HG03045 (cell line): ENCODE measurements around the gene HADH.
"Not testable (repeated sequence)": the region's sequence is repeated elsewhere in the genome, so short reads cannot be mapped to it uniquely, and the experiment has no call there.

Experiments
- ATAC-seq: cut with Tn5 transposase; IDR thresholded peaks from one replicate; pipeline ENCODE4 v1.9.1; 2021; ENCODE audit warnings: mild to moderate bottlenecking, moderate library complexity; ENCODE audit not compliant: unreplicated experiment

Gene HADH

GRCh38 chr4:107989537-107990386, at the start of gene HADH:
Gene HADH, plus strand, starts transcription at chr4:107989889. Its CDS starts 44 bp downstream, at chr4:107989933.
- peak; percentile 98 for ATAC-seq

GRCh38 chr4:107945809-107946208, 43.9 kb upstream of the HADH start:
- ATAC-seq, result no peak

- ATAC-seq, result no peak
Measured at GRCh38 chr4:107950746-107951540, 38.7 kb upstream of the HADH start.

GRCh38 chr4:107951551-107951950, 38.1 kb upstream of the HADH start:
- no peak for ATAC-seq

GRCh38 chr4:107956011-107956410, 33.7 kb upstream of the HADH start:
- no peak for ATAC-seq

- no peak for ATAC-seq
Measured at GRCh38 chr4:107966903-107967302, 22.8 kb upstream of the HADH start.

GRCh38 chr4:107967519-107967918, 22.2 kb upstream of the HADH start:
- ATAC-seq, result not testable (repeated sequence)

- not testable (repeated sequence) for ATAC-seq
Measured at GRCh38 chr4:107967921-107968320, 21.8 kb upstream of the HADH start.

GRCh38 chr4:107970063-107970798, 19.5 kb upstream of the HADH start:
- no peak for ATAC-seq

- no peak for ATAC-seq
Measured at GRCh38 chr4:107972605-107973004, 17.1 kb upstream of the HADH start.

GRCh38 chr4:107974523-107974922, 15.2 kb upstream of the HADH start:
- ATAC-seq, result no peak

- ATAC-seq, result no peak
Measured at GRCh38 chr4:107977482-107977881, 12.2 kb upstream of the HADH start.

- ATAC-seq, result no peak
Measured at GRCh38 chr4:107977966-107978705, 11.6 kb upstream of the HADH start.

- no peak for ATAC-seq
Measured at GRCh38 chr4:107978716-107979451, 10.8 kb upstream of the HADH start.

GRCh38 chr4:107987916-107988762, 1.6 kb upstream of the HADH start:
- ATAC-seq, result no peak

- no peak for ATAC-seq
Measured at GRCh38 chr4:107988763-107989035, 990 bp upstream of the HADH start.

- no peak for ATAC-seq
Measured at GRCh38 chr4:107989162-107989536, 540 bp upstream of the HADH start.

- ATAC-seq, result no peak
Measured at GRCh38 chr4:107991945-107992630, 2.4 kb downstream of the HADH start.

GRCh38 chr4:107993969-107994368, 4.3 kb downstream of the HADH start:
- no peak for ATAC-seq
